GM19238 (cell line): ENCODE results near the gene CD101.

ENCODE experiments used
- DNase-seq: peaks from one replicate; pipeline ENCODE4 v3.0.0; 2011; ENCODE audit warnings: low spot score; ENCODE audit not compliant: insufficient read length

The CD101 gene

GRCh38 chr1:117013309-117013858 is 11.8 kb downstream of the CD101 start:
- DNase-seq, result no peak

DNA sequence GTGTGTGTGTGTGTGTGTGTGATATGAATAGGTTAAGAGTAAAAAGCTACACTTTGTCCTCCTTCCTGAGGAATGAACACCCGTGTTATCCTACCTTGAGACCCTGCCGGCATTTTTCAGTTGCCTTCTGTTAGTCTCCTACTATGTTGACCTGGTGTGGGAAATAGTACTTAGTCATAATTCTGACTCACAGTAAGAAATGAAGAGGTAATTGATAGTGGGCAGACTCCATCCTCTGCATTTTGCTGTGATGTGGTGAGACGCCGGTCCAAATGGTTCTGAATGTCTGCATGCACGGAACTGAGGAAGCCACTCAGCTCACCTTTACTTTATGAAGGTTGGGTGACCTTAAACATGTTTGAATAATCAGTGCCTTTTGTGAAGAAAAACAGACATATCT is 12.6 kb downstream of the CD101 start:
- no peak for DNase-seq

GRCh38 chr1:117015724-117016123 is 14.2 kb downstream of the CD101 start:
- DNase-seq, result no peak

DNA sequence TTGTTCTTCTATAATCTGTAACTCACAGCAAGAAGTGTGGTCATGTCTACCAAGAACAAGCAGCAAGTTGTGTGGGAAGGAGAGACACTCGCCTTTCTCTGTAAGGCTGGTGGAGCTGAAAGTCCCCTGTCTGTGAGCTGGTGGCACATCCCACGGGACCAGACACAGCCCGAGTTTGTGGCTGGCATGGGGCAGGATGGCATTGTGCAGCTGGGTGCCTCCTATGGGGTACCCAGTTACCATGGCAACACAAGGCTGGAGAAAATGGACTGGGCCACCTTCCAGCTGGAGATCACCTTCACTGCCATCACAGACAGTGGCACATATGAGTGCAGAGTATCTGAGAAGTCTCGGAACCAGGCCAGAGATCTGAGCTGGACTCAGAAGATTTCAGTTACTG is 15.5 kb downstream of the CD101 start:
- DNase-seq, result no peak

- DNase-seq, result no peak
Observed at GRCh38 chr1:117017648-117018047, 16.1 kb downstream of the CD101 start.

DNA sequence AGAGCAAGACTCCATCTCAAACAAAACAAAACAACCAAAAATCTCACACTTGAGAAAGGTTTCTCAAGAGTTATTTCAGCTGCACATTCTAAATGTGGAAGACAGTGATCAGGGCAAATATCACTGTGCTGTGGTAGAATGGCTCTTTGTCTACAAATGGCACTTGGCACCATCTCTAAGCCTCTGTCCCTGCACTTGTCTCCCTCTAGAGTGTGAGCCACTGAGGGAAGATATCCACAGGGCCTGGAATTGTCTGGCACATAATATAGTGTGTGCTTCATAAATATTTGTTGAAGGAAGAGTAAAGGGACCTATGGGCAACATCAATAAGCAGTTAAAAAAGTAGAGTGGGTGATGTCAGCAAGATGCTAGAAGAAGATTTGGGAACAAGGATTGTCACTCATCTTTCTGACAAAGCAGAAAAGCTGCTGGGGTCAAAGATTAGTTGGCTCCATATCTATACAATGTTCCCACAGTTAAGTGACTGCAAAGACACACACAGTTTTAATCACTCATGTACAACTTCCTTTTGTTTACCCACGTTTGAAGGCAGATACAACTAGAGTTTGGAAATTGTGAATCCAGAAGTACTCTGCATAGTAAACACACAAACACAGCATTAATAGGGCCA is 19.1 kb downstream of the CD101 start:
- DNase-seq, result no peak

- no peak for DNase-seq
Observed at GRCh38 chr1:117022114-117022513, 20.6 kb downstream of the CD101 start.

GRCh38 chr1:117025568-117025967 is 24.0 kb downstream of the CD101 start:
- DNase-seq, result no peak

DNA sequence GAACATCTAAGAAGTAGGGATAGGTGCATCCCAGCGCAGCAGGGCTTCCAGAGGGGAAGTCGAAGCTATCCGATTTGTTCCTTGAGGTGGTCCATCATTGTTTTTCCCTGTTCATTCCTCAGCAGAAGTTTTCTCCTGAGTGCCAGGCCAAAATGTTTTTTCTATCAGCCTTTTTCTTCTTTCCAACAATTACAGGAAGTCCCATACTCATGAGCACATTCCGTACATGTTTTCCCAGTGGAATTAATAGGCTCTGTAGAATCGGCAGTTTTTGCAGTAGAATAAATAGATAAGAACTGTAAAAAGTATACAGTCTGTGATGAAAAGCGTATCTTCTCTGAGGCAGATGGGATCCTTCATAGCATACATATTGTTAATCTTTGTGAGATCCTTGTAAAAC is 24.8 kb downstream of the CD101 start:
- no peak for DNase-seq

DNA sequence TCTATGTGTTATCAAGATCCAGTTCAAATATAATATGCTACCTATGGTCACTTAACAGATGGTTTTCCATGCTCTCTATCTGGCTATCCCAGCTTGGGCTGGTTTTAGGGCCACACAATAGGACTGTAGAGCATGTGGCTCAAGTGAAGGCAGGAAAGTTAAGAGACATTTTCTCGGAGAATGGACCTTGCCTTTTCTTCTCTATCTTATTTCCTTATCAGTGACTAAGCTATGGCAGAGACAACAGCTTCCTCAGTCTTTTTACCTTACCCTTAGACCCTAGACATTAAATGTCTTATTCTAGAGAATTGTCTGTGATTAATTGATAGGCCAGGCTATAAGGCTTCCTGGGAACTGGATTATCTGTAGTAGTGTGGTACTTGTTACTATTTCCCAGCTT is 28.1 kb downstream of the CD101 start:
- no peak for DNase-seq

DNA sequence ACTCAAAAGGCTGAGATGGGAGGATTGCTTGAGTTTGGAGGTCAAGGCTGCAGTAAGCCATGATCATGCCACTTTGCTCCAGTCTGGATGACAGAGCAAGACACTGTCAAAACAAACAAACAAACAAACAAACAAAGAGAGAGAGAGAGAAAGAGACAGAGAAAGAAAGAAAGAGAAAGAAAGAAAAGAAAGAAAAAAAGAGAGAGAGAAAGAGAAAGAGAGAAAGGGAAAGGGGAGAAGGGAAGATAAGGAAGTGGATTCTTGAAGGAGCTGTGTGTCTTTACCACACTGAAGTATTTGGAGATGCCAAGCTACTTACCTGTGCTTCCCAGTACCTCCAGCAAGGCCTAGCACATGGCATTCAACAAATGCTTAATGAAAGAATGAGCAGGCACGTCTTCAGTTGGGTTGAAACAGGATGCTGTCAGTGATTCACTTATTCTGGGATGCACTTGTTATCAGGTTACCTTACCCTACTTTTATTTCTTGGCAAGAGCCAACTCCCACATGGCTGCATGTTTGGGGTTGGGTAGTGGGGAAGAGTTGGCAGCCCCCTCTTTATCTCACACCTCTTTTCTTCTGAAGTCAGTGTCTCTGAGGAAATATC is 28.8 kb downstream of the CD101 start:
- DNase-seq, result no peak

DNA sequence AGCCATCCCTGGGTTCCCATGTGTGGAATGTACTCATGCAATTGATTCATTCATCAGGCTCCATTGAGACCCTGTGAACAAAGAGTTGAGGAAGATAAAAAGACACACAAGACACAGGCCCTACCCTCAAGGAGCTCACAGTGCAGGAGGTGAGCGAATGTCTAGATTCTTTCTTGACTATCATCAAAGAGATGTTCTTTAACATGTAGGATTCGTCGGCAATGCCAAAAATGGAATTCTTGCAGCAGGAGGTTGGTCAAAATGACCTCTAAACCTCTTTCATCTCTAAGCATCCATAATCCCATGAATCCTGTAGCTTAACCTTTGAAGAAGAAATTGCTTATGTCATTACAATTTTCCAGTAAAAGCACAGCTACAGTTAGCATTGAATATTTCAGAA is 30.7 kb downstream of the CD101 start:
- DNase-seq, result no peak

DNA sequence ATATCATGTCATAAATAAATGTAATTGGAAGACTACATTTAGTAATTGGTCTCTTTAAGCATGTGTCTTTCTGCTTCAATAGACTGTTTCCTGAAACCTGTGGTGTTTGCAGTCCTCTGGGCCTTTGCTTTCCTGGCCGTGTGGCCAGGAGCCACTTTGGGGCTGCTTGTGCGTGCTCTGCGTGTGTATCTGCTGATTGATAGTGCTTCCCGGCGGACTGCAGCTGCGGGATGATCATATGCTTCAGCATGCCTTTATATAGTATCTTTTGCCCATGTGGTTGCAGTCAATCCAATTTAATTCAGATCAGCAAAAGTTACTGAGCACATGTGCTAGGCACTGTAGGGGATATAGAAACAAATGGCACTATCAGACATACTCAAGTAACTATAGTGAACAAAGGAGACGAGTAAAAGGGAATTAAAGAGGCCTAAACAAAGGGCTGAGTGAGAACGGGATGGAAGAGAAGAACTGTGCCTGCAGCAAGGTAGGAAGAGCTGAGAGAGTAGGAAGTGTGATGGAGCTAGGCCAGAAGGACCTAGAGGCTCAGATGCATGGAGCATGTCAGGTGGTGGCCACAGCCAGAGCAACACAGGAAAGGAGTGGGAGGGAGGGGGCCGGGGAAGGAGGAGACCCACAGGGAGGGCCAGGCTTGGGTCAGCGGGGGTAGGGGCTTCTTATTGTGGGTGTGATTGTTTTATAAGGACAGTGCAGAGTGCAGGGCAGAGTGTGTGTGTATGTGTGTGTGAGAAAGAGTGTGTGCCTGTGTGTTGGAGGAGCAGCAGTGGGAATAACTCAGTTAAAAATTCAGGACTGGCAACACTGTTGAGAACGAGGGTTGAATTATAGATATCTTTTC is 31.4 kb downstream of the CD101 start:
- DNase-seq, result no peak

GRCh38 chr1:117033772-117034171 is 32.2 kb downstream of the CD101 start:
- DNase-seq, result no peak

DNA sequence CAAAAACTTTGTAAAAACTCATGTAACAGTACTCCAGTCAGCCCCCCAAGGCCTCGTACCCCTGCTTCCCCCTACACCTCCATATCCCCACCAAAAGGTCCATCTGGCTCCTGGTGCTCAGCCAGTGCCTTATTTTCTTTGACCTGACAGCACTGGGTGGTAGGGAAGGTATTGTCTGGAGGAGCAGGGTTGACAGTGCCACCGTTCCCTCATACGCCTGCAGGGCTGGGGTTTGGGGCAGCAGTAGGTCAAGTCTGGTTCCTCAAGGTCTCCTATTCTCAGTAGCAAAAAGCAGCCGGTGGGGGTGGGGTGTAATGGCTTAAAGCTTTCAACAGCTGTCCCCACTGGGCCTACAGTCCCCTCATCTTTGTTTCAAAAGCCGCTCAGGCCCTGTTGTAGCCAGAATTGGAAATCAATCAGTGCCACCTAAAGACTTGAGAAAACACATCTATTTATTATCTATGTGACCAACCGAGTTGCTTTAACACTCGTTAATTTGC is 33.3 kb downstream of the CD101 start:
- DNase-seq, result no peak

DNA sequence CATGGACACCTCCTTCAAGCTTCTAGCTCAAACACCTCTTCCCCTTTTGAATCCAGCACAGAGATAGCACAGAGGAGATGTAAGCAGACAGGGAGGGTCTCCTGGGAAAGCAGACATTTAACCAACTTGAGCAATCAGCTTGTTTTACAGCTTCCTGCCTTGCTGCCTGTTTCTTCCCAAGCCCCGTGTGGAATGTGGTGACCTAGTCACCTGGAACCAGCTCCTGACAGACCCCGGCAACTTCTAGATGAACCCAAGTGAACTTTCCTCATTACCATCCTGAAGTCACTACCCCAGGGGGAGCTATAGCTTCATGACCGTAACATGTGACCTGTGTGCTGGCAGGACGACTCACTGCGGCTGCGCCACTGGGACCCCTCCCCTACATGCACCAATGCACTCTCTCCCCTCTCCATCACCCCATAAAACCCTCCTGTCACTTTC is 34.5 kb downstream of the CD101 start:
- DNase-seq, result no peak

- no peak for DNase-seq
Observed at GRCh38 chr1:117037802-117038201, 36.2 kb downstream of the CD101 start.

DNA sequence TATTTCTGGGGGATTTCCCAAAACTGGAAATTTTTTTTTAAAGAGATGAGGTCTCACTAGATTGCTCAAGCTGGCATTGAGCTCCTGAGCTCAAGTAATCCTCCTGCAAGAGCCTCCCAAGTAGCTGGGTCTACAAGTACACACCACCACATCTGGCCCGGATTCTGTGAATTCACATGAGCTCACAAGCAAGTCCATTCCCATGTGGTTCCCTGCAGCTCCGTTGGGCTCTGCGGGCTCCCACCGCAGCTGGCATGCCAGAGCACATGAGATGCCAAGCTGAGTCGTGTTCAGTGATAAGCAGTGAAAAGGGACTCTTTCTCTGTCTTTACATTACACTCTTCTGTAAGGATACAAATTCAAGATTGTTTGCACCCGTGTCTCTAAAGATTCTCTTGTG is 36.7 kb downstream of the CD101 start:
- DNase-seq, result no peak

DNA sequence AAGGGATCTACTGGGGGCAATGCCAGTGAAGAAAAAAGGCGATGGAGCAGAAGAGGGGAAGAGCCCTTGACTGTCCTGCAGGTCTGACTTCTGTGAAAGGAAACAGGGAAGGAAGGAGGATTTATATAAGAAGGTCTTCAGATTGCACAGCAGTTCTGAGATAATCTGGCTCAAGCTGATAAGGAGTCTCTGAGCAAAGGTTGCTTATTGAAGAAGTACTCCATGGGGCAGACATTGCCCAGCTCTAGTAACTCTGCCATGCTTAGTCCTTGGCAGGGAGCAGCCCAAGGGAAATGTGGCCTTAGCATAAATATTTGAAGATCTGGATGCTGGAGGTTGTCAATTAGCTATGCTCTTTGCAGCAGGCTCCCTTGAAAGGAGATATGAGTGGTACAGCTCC is 42.7 kb downstream of the CD101 start:
- DNase-seq, result no peak

DNA sequence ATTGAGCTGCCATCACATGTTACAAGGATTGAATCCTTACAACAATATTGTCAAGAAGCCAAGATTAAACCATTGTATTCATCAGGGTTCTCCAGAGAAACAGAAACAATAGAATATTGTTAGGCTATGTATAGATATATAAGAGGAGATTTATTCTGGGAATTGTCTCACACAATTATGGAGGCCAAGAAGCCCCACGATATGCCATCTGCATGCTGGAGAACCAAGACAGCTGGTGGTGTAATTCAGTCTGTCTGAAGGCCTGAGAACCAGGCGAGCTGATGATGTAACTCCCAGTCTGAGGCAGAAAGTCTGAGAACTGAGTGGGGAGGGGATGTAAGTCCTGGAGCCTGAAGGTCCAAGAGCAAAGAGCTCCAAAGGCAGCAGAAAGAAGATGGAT is 44.1 kb downstream of the CD101 start:
- DNase-seq, result no peak

GRCh38 chr1:117046781-117047180 is 45.2 kb downstream of the CD101 start:
- no peak for DNase-seq

GRCh38 chr1:117047271-117047670 is 45.7 kb downstream of the CD101 start:
- no peak for DNase-seq
